GM19043 (cell line): ENCODE results near the gene APOC3.

Experiments
- ATAC-seq: cut with Tn5 transposase; IDR thresholded peaks from one replicate; pipeline ENCODE4 v1.9.1; 2021; ENCODE audit warnings: low read depth; ENCODE audit not compliant: unreplicated experiment

APOC3 gene

GRCh38 chr11:116843661-116844060 is 14.0 kb downstream of the APOC3 start:
- no peak for ATAC-seq

GRCh38 chr11:116844722-116845121 is 15.0 kb downstream of the APOC3 start:
- ATAC-seq = no peak

- no peak for ATAC-seq
These were observed 17.9 kb downstream of the APOC3 start for GRCh38 chr11:116847612-116848011.

- ATAC-seq = no peak
These were observed 19.4 kb downstream of the APOC3 start for GRCh38 chr11:116849060-116849459.

- no peak for ATAC-seq
These were observed 19.8 kb downstream of the APOC3 start for GRCh38 chr11:116849486-116849885.

GRCh38 chr11:116851626-116852025 is 21.9 kb downstream of the APOC3 start:
- ATAC-seq = no peak

GRCh38 chr11:116852261-116853031 is 22.7 kb downstream of the APOC3 start:
- ATAC-seq = peak; percentile 39

- ATAC-seq = peak; percentile 94
These were observed 23.9 kb downstream of the APOC3 start for GRCh38 chr11:116853461-116854073.

GRCh38 chr11:116855413-116855812 is 25.7 kb downstream of the APOC3 start:
- no peak for ATAC-seq

GRCh38 chr11:116856423-116856822 is 26.7 kb downstream of the APOC3 start:
- ATAC-seq = no peak

- ATAC-seq = no peak
These were observed 27.6 kb downstream of the APOC3 start for GRCh38 chr11:116857316-116857715.

- ATAC-seq = no peak
These were observed 28.2 kb downstream of the APOC3 start for GRCh38 chr11:116857936-116858335.

GRCh38 chr11:116859175-116859574 is 29.5 kb downstream of the APOC3 start:
- ATAC-seq = no peak

GRCh38 chr11:116860303-116860702 is 30.6 kb downstream of the APOC3 start:
- no peak for ATAC-seq

- ATAC-seq = no peak
These were observed 31.8 kb downstream of the APOC3 start for GRCh38 chr11:116861539-116861938.

GRCh38 chr11:116862185-116862584 is 32.5 kb downstream of the APOC3 start:
- no peak for ATAC-seq

GRCh38 chr11:116862951-116863350 is 33.2 kb downstream of the APOC3 start:
- no peak for ATAC-seq

GRCh38 chr11:116864531-116864930 is 34.8 kb downstream of the APOC3 start:
- ATAC-seq = no peak

- ATAC-seq = no peak
These were observed 36.0 kb downstream of the APOC3 start for GRCh38 chr11:116865696-116866095.

GRCh38 chr11:116866804-116867455 is 37.2 kb downstream of the APOC3 start:
- ATAC-seq = no peak

- ATAC-seq = no peak
These were observed 37.9 kb downstream of the APOC3 start for GRCh38 chr11:116867619-116868018.

- no peak for ATAC-seq
These were observed 38.4 kb downstream of the APOC3 start for GRCh38 chr11:116868066-116868465.
